Activated CD8-positive, alpha-beta T cell treated with anti-CD3 and anti-CD28 coated beads, Interleukin-2, amount 10 ng/mL, durations not matched to agents 7 days and 5 days (primary cell): ENCODE data around the gene ZDHHC19. TPM values are rescaled to one million over a fixed set of nuclear protein-coding genes. Genes with fewer than 3 reads are reported as not detected.

Experiments
- ATAC-seq: fragments of 150-1000 bp; cut with Tn5 transposase; one replicate; pipeline ENCODE4 v1.10.0; 2021; ENCODE audit warnings: moderate library complexity
- CTCF ChIA-PET: fragments of 350-600 bp; sonication (Branson Sonifier 250); formaldehyde crosslinking; loops from one replicate; lab custom pipeline; 2021; ENCODE audit warnings: antibody characterized with exemption; lab: Charles Lee
- POLR2A ChIA-PET: fragments of 350-600 bp; sonication (Branson Sonifier 250); formaldehyde crosslinking; loops from one replicate; lab custom pipeline; 2021; ENCODE audit warnings: antibody characterized with exemption; lab: Charles Lee
- DNase-seq: peaks from one replicate; pipeline ENCODE4 v3.0.0-alpha.2; 2020
- H3K27ac Mint-ChIP-seq: one replicate; pipeline ENCODE4 v1.8.0; 2021; ENCODE audit warnings: mild to moderate bottlenecking, mixed read lengths
- H3K27me3 Mint-ChIP-seq: one replicate; pipeline ENCODE4 v1.8.0; 2021; ENCODE audit warnings: low read depth, mixed read lengths
- H3K36me3 Mint-ChIP-seq: one replicate; pipeline ENCODE4 v1.8.0; 2021; ENCODE audit warnings: low read depth, mixed read lengths
- H3K4me1 Mint-ChIP-seq: one replicate; pipeline ENCODE4 v1.8.0; 2021; ENCODE audit warnings: low read depth, mixed read lengths
- H3K4me3 Mint-ChIP-seq: one replicate; pipeline ENCODE4 v1.8.0; 2021; ENCODE audit warnings: mild to moderate bottlenecking, mixed read lengths
- H3K9me3 Mint-ChIP-seq: one replicate; pipeline ENCODE4 v1.8.0; 2022; ENCODE audit warnings: mixed read lengths; ENCODE audit not compliant: insufficient read depth
- total RNA-seq, 2 experiments: library from RNA; stranded (reverse); gene quantifications; one replicate each; pipeline ENCODE4 v1.2.3, GENCODE V29; 2021

The ZDHHC19 gene
- total RNA-seq, 2 experiments from 2014 or later = not detected

DNA sequence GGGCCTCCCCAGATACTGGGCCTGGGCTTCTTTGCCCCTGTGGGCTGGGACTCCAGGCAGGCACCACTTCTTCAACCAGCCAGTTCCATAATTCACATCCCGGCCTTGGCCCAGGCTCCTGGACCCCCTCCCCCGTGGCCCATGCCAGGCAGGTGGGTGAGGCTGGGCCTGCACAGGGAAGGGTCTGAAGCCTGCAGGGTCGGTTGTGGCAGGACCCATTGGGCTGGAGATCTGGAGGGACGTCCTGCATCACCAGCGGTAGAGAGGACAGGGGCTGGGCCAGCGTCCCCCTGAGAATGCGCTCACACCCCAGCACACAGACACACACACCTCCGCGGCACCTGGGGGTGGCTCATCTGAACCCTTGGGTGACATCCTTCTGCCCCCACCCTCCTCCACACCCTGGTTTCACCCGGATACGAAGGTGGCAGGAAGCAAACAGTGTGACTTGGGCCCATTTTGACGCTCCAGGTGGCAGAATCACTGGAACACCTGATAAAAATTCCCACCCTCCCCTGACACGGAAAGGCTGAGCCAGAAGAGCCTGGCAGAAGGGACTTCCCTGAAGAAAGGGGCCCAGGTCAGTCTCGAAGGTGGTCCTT is 15.4 kb downstream of the ZDHHC19 start:
- ChIA-PET POLR2A (interaction anchor here (0.7 to 1.8 kb wide), 3 partner anchors 14 to 122 kb away, joined by 3 to 8 read pairs (median 5); no protein-coding TSS in a partner anchor), CTCF (interaction anchor here (0.6 to 7.3 kb wide), 18 partner anchors 8 to 173 kb away, joined by 3 to 154 read pairs (median 4); no protein-coding TSS in a partner anchor)
- no peak for ATAC-seq
- Mint-ChIP-seq H3K36me3 (no peaks in the 10 kb centered on the region), H3K27ac (no peak overlapping the region), H3K27me3 (no peaks in the 10 kb centered on the region), H3K4me1 (peaks cover 45% of the 10 kb centered on the region), H3K4me3 (no peak overlapping the region), H3K9me3 (no peaks in the 10 kb centered on the region)
- no peak for DNase-seq

DNA sequence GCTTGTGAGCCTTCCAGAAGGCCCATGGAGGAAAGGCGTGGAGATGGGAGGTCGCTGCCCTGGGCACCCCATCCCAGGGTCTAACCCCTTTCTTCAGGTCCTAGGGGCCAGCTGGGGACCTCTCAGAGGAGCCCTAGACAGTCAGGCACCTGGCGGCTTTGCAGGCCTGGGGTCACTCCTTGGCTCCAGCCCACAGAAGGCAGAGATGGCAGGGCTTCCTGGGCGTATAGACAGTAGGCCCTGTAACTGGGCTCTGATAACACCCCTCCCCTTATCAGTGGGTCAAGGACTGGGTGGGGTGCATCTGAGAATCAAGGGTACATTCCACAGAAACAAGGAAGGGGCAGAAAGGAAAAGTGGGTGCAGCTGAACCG is 16.7 kb downstream of the ZDHHC19 start:
- H3K4me1 Mint-ChIP-seq = peaks cover 45% of the 10 kb centered on the region
- no peaks in the 10 kb centered on the region for H3K27me3 Mint-ChIP-seq
- no peak overlapping the region for H3K4me3 Mint-ChIP-seq
- DNase-seq = no peak
- H3K27ac Mint-ChIP-seq = peak overlapping the region; percentile 63
- ChIA-PET CTCF (interaction anchor here (5.0 to 7.3 kb wide), 2 partner anchors 14 to 120 kb away, joined by 66 read pairs; no protein-coding TSS in a partner anchor), POLR2A (interaction anchor here (0.6 to 1.8 kb wide), 5 partner anchors 9 to 124 kb away, joined by 3 to 9 read pairs (median 4); no protein-coding TSS in a partner anchor)
- H3K9me3 Mint-ChIP-seq = no peaks in the 10 kb centered on the region
- no peaks in the 10 kb centered on the region for H3K36me3 Mint-ChIP-seq
- ATAC-seq = no peak

DNA sequence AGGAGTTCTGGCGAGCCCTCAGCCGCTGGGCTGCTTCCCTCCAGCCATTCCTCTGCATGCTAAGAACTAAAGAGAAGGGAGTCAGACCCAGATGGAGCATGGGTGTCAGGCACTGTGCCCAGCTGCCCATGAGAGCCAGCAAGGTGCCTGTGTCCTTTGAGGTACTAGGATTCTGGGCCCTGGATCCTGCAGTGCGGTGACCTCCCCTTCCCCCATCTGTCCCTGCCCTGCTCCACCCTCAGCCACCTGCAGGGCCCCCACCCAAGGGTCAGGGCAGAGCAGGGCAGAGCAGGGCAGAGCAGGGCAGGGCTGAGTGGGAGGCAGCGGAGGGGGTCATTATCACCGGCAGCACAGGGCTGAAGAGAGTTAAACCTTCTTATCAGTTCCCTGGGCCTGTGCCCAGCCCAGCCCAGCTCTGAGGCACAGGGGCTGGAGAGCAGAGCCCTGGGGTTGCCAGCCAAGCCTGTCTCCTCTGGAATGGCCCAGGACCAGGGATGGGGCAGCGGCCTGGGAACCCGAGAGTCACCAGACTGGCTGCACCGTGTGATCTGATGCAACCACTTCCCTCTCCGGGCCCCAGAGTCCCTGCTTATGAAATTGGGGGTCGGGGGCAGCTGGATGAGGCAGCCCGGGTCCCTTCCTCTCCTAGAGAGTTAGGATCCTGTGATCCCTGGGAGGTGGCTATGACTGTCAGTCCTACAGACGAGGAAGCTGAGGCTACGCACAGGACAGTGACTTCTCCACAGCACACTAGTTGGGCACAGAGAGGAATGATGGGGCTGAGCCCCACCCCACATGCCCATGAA is 17.3 kb downstream of the ZDHHC19 start:
- H3K4me1 Mint-ChIP-seq = peaks cover 45% of the 10 kb centered on the region
- no peak for ATAC-seq
- no peaks in the 10 kb centered on the region for H3K9me3 Mint-ChIP-seq
- ChIA-PET CTCF (interaction anchor here (5.0 to 7.3 kb wide), 2 partner anchors 13 to 120 kb away, joined by 66 read pairs; no protein-coding TSS in a partner anchor), POLR2A (interaction anchor here (0.6 to 1.8 kb wide), 5 partner anchors 8 to 123 kb away, joined by 3 to 9 read pairs (median 4); no protein-coding TSS in a partner anchor)
- no peaks in the 10 kb centered on the region for H3K36me3 Mint-ChIP-seq
- H3K27me3 Mint-ChIP-seq = no peaks in the 10 kb centered on the region
- no peak overlapping the region for H3K4me3 Mint-ChIP-seq
- DNase-seq = no peak
- H3K27ac Mint-ChIP-seq = peak overlapping the region; percentile 91

DNA sequence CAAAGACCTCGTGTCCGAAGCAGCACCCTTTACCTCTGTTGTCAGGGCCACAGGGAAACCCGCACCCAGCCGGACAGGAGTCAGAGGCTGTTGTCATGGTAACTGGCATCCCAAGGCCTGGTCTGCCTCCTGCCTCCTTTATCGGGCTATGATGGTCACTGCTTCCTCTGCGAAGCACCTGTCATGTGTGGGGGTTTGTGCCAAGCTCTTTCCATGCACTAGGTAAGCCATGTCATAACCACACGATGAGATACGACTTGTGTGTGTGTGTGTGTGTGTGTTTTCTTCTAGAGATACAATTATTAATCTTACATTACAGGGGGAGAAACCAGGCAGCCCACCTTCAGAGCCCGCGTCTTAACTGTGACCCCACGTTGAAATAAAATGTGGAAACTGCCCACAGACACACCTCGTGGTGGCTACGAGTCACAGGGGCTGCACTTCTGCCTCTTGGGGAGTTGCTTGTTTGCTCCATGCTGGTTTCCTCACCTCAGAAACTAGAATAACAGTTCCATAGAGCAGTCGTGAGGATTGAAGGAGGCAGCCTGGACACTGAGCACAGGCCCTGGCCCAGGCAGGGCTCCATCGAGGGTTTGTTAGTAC is 18.0 kb downstream of the ZDHHC19 start:
- H3K9me3 Mint-ChIP-seq = no peaks in the 10 kb centered on the region
- no peak for DNase-seq
- CTCF ChIA-PET = interaction anchor here (1.3 to 7.3 kb wide), 4 partner anchors 10 to 136 kb away, joined by 3 to 66 read pairs (median 35); no protein-coding TSS in a partner anchor
- H3K27ac Mint-ChIP-seq = peak overlapping the region; percentile 91
- POLR2A ChIA-PET = interaction anchor here (0.6 to 1.8 kb wide), 7 partner anchors 10 to 375 kb away, joined by 3 to 9 read pairs (median 3); partner anchors contain the start of genes FBXO45 and WDR53
- H3K4me1 Mint-ChIP-seq = peaks cover 45% of the 10 kb centered on the region
- H3K4me3 Mint-ChIP-seq = no peak overlapping the region
- no peak for ATAC-seq
- no peaks in the 10 kb centered on the region for H3K27me3 Mint-ChIP-seq
- H3K36me3 Mint-ChIP-seq = no peaks in the 10 kb centered on the region

DNA sequence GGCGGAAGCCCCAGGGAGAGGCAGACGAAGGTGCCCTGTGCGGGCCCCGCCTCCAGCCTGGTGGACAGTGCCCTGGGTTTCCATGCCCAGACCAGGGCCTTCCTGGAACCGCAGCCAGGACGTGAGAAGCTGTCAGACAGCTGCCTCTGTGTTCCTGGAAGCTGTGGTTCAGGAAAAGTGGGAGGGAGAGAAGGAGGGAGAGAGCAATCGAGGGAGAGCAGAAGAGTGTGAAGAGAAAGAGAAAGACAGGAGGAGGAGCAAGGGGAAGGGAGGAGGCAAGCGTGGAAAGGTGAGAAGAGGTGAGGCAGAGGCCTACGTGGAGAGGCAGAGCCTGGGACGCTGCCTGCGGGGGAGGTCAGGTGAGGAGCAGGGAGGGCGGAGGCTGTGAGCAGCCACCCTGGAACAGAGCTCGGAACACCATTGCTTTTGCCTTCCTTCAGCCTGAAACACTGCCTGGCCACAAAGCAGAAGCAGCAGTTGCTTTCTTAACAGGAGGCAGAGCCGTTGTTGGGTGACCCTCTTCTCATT is 18.6 kb downstream of the ZDHHC19 start:
- Mint-ChIP-seq H3K36me3 (no peaks in the 10 kb centered on the region), H3K27ac (peak overlapping the region; percentile 91)
- CTCF ChIA-PET = interaction anchor here (0.7 to 7.3 kb wide), 5 partner anchors 9 to 135 kb away, joined by 3 to 66 read pairs (median 4); no protein-coding TSS in a partner anchor

DNA sequence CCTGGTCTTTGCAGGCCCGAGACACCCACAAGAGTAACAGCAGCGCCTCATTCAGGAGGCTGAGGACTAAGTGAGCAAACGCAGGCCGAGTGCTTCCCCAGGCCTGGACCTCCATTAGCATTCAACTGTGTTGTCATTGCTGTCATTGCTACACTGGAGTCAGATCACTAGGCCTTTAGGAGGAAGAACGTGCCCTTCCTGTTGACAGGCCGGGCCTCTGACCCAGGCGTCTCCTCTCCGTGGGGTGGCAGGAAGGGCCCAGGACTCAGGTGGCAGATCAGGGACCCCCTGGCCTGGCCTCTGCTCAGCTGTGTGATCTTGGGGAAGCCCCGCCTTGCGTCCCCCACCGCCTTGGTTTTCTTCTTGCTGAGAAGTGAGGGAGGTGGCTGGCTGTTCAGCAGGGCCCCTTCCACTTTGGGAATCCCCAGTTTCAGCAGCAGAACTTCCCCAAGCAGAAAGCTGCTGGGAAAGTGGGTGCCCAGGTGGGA is 19.1 kb downstream of the ZDHHC19 start:
- H3K27me3 Mint-ChIP-seq = no peaks in the 10 kb centered on the region
- ATAC-seq = peak; percentile 8
- H3K4me1 Mint-ChIP-seq = peaks cover 46% of the 10 kb centered on the region
- ChIA-PET POLR2A (interaction anchor here (0.9 to 1.4 kb wide), 5 partner anchors 8 to 376 kb away, joined by 3 to 6 read pairs (median 3); partner anchors contain the start of genes FBXO45 and WDR53), CTCF (interaction anchor here (0.7 to 7.3 kb wide), 5 partner anchors 9 to 135 kb away, joined by 3 to 66 read pairs (median 4); no protein-coding TSS in a partner anchor)
- H3K9me3 Mint-ChIP-seq = no peaks in the 10 kb centered on the region
- H3K36me3 Mint-ChIP-seq = no peaks in the 10 kb centered on the region
- no peak overlapping the region for H3K4me3 Mint-ChIP-seq
- peak; percentile 42 for DNase-seq
- H3K27ac Mint-ChIP-seq = peak overlapping the region; percentile 91

More for the DNA sequence above, 18.6 kb downstream of the ZDHHC19 start:
- H3K4me1 Mint-ChIP-seq = peaks cover 45% of the 10 kb centered on the region
- ATAC-seq (peak; percentile 22), DNase-seq (no peak)
- no peaks in the 10 kb centered on the region for H3K27me3 Mint-ChIP-seq
- no peaks in the 10 kb centered on the region for H3K9me3 Mint-ChIP-seq
- POLR2A ChIA-PET = interaction anchor here (0.6 to 1.2 kb wide), 6 partner anchors 9 to 376 kb away, joined by 3 to 6 read pairs (median 3); partner anchors contain the start of genes FBXO45 and WDR53
- H3K4me3 Mint-ChIP-seq = no peak overlapping the region

DNA sequence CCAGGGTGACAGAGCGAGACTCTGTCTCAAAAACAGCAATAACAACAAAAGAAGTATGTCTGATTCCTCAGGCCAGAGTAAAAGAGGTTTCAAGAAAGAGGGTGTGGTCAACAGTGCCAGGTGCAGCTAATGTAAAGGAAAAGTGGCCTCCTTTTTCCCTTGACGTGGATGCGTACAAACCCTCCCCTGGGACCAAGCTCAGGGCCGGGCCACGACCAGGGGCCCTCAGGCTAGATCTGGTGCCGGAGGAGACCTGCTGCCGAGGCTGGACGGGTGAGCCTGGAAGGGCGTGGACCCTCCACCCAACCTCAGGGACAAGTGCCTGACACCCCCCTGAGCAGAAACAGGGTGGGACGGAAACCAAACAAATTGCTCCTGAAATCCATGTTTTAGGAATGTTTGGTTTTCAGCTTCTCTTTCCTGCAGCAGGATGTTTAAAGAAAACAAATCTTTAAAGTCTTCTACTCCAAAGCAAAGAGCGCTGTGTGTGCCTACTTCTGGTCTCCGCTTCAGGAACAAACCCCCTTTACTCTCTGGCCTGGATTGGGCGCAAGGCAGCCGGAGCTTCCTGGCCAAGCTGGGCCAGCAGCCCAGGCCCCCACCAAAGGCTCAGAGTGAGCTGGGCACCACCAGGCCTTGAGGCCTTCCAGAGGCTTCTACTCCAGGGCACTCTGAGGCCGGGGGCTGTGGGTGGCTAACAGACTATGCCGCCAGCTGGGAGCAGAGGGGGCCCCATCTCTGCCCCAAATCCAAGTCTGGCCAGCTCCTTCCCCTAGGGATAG is 21.4 kb downstream of the ZDHHC19 start:
- Mint-ChIP-seq H3K27me3 (no peaks in the 10 kb centered on the region), H3K4me3 (no peak overlapping the region), H3K27ac (no peak overlapping the region), H3K36me3 (no peaks in the 10 kb centered on the region), H3K9me3 (no peaks in the 10 kb centered on the region), H3K4me1 (peaks cover 43% of the 10 kb centered on the region)
- DNase-seq (no peak), ATAC-seq (no peak)
- CTCF ChIA-PET = interaction anchor here (0.7 to 2.4 kb wide), 2 partner anchors 10 to 116 kb away, joined by 3 to 11 read pairs; no protein-coding TSS in a partner anchor
- POLR2A ChIA-PET = no interaction called here

DNA sequence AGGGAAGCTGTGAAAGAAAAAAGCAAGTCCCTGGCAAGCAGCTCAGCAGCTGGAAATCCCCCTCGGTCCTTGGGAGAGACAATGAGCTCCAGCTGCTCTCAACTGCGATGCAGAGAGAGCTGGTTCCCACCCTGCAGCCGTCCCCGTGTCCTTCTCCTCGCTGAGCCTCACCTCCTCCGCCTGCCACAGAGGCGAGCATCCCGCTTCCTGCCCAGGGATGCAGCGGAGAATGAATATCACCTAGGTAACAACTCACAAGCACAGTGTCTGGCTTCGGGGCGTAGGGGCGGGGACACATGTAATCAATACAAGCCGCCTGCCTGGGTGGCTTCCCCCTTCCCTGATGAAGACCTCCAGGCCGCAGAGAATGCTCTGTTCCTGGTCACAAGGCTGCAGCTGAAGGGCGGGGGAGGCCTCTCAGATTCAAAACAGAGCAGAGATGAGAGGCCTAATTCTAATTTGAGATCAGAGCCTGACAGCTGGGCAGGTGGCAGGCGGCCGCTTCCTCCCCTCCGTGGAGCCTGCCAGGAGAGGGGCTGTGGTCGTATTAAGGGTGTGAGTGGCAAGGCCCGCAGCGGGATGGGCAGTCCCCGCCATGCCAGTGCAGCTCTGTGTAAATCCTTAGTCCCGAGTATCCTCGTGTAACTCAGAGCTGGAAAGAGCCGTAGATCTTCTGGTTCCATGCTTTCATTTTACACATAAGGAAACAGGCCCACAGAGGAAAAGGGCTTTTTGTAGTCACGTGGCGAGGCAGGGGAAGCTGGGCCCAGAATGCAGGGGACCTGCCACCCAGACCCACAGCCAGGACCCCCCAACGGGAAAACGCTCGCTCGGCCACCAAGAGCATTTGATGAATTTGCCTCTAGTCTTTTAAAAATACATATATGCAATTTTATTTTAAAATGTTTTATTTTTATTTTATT is 24.3 kb downstream of the ZDHHC19 start:
- Mint-ChIP-seq H3K27ac (peak overlapping the region; percentile 81), H3K4me3 (peak overlapping the region; percentile 26), H3K4me1 (peaks cover 43% of the 10 kb centered on the region), H3K36me3 (no peaks in the 10 kb centered on the region), H3K27me3 (no peaks in the 10 kb centered on the region), H3K9me3 (no peaks in the 10 kb centered on the region)
- ChIA-PET CTCF (interaction anchor here (0.8 to 3.0 kb wide), 7 partner anchors 10 to 292 kb away, joined by 3 to 25 read pairs (median 3); no protein-coding TSS in a partner anchor), POLR2A (interaction anchor here (1.0 kb wide), 1 partner anchor 66 kb away, joined by 3 read pairs; no protein-coding TSS in a partner anchor)
- ATAC-seq = no peak
- DNase-seq = no peak

DNA sequence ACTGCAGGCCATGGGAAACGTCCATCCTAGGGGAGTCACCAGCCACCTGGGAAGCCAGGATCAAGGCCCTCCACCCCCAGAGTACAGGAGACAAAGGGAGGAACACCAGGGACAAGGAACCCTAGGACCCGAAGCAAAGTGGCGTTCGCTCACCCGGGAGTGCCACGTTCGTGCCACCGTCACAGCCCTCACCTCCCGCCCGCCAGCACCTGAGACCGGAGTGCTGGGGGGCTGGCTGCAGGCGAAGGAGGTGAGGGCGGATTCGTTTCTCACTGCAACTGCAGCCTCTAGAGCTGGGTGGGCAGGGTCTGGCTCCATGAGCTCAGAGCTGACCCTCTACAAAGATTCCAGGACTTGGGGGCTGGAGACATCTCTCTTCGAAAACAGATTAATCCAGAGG is 26.3 kb downstream of the ZDHHC19 start:
- CTCF ChIA-PET = no interaction called here
- Mint-ChIP-seq H3K4me3 (no peak overlapping the region), H3K36me3 (no peaks in the 10 kb centered on the region), H3K9me3 (no peaks in the 10 kb centered on the region), H3K4me1 (peaks cover 58% of the 10 kb centered on the region), H3K27ac (peak overlapping the region; percentile 43), H3K27me3 (no peaks in the 10 kb centered on the region)
- no peak for DNase-seq
- ATAC-seq = no peak
- POLR2A ChIA-PET = no interaction called here
